ENCODE results near the gene NOL4L.

DNA sequence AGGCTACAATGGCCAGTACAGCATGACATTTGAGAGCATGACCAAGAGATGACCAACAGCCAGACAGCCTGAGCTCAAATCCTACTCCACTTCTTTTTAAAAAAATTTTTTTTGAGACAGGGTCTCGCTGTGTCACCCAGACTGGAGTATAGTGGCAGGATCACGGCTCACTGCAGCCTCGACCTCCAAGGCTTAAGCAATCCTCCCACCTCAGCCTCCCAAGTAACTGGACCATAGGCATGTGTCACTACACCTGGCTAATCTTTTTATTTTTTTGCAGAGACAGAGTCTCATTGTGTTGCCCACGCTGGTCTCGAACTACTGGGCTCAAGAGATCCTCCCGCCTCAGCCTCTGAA, 42.9 kb downstream of the NOL4L start:
- TF ChIP-seq, protein P1, sequence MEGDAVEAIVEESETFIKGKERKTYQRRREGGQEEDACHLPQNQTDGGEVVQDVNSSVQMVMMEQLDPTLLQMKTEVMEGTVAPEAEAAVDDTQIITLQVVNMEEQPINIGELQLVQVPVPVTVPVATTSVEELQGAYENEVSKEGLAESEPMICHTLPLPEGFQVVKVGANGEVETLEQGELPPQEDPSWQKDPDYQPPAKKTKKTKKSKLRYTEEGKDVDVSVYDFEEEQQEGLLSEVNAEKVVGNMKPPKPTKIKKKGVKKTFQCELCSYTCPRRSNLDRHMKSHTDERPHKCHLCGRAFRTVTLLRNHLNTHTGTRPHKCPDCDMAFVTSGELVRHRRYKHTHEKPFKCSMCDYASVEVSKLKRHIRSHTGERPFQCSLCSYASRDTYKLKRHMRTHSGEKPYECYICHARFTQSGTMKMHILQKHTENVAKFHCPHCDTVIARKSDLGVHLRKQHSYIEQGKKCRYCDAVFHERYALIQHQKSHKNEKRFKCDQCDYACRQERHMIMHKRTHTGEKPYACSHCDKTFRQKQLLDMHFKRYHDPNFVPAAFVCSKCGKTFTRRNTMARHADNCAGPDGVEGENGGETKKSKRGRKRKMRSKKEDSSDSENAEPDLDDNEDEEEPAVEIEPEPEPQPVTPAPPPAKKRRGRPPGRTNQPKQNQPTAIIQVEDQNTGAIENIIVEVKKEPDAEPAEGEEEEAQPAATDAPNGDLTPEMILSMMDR (IDR thresholded peaks at IDR 0.05) = no peak
- TF ChIP-seq POLR2AphosphoS5 (IDR thresholded peaks at IDR 0.05) = no peak
